Right atrium auricular region (tissue), 2 donors: ENCODE measurements around the gene CAPG. TPM values are rescaled to one million over a fixed set of nuclear protein-coding genes. Genes with fewer than 3 reads are reported as not detected.

Experiments
- DNase-seq: peaks from one replicate; pipeline ENCODE4 v3.0.0-alpha.2; 2019; ENCODE audit warnings: low spot score
- H3K27ac ChIP-seq, 2 donors: fragments of 200-600 bp; sonication (generic); 1 replicate in 1 of 2; 2 replicates in 1 of 2; pipeline ENCODE4 v1.5.1; 2016 to 2019
- H3K27me3 ChIP-seq, 2 donors: fragments of 200-600 bp; sonication (generic); one replicate each; pipeline versions ENCODE4 v1.5.1 to v1.6.0; 2017 to 2019
- H3K36me3 ChIP-seq: fragments of 200-600 bp; sonication (generic); one replicate; pipeline ENCODE4 v1.5.1; 2016
- H3K4me1 ChIP-seq, 2 donors: fragments of 200-600 bp; sonication (generic); one replicate each; pipeline versions ENCODE4 v1.5.1 to v1.6.0; 2017 to 2019
- H3K4me3 ChIP-seq, 2 donors: fragments of 200-600 bp; sonication (generic); 1 replicate in 1 of 2; 2 replicates in 1 of 2; pipeline ENCODE4 v1.5.1; 2017 to 2019; ENCODE audit warnings: mild to moderate bottlenecking in 1 of 2, moderate library complexity in 1 of 2
- H3K9me3 ChIP-seq, 2 donors: fragments of 200-600 bp; sonication (generic); one replicate each; pipeline ENCODE4 v1.5.1; 2019
- total RNA-seq, 2 donors: library from RNA; depleted of rRNA; stranded (reverse); fragments of >200 nt; gene quantifications; one replicate each; pipeline ENCODE4 v1.1.0, GENCODE V29; 2016
- TF ChIP-seq, protein P1 (sequence below), 2 donors: fragments of 200-600 bp; sonication (generic); IDR thresholded peaks; one replicate each; pipeline ENCODE4 v1.5.1; 2019; ENCODE audit warnings: antibody characterized with exemption in 2 of 2

Gene CAPG
- total RNA-seq, 2 donors from 2014 or later = 8.7 to 43.4 TPM

DNA sequence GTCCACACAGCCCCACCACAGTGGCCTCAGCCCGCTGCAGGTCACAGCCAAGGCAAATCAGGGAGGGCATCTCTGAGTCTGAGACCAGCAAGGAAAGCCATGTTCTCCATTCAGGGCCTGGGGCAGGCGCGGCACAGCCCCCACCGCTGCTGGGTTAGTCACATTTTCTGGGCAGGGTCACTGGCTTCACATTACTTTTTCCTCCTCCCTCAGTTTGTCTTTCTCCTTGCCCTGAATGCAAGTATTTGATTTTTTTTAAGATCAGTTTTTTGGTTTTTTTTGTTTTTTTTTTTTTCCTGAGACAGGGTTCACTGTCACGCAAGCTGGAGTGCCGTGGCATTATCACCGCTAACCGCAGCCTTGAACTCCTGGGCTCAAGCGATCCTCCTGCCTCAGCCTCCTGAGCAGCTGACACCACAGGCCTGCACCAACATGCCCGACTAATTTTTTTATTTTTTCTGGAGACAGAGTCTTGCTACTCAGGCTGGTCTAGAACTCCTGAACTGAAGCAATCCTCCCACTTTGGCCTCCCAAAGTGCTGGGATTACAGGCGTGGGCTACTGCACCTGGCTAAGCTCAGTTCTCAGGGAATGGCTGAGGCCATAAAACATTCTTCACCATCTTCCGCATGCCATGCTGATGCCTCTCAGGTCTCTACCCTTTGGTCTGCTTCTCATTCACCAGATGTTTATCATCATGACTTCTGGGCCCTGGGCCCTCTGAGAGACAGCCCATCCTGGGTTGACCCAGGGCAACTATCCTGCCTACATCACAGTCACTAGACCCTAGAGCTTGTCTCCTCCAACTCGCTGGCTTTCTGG lies 628 bp upstream of the CAPG start:
- H3K9me3 ChIP-seq = no peaks in the 10 kb centered on the region
- no peak for DNase-seq
- TF ChIP-seq, protein P1, sequence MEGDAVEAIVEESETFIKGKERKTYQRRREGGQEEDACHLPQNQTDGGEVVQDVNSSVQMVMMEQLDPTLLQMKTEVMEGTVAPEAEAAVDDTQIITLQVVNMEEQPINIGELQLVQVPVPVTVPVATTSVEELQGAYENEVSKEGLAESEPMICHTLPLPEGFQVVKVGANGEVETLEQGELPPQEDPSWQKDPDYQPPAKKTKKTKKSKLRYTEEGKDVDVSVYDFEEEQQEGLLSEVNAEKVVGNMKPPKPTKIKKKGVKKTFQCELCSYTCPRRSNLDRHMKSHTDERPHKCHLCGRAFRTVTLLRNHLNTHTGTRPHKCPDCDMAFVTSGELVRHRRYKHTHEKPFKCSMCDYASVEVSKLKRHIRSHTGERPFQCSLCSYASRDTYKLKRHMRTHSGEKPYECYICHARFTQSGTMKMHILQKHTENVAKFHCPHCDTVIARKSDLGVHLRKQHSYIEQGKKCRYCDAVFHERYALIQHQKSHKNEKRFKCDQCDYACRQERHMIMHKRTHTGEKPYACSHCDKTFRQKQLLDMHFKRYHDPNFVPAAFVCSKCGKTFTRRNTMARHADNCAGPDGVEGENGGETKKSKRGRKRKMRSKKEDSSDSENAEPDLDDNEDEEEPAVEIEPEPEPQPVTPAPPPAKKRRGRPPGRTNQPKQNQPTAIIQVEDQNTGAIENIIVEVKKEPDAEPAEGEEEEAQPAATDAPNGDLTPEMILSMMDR (IDR thresholded peaks at IDR 0.05) = no peak
- H3K27ac ChIP-seq = no peak overlapping the region
- no peak overlapping the region for H3K4me3 ChIP-seq
- H3K4me1 ChIP-seq = peaks cover 0 to 20% of the 10 kb centered on the region in 2 donors
- H3K27me3 ChIP-seq = no peaks in the 10 kb centered on the region
- no peaks in the 10 kb centered on the region for H3K36me3 ChIP-seq

GRCh38 chr2:85405201-85406059 lies 4.7 kb downstream of the CAPG start:
- peaks cover 0 to 13% of the 10 kb centered on the region in 2 donors for H3K9me3 ChIP-seq
- H3K27ac ChIP-seq = no peak overlapping the region
- H3K4me1 ChIP-seq = peaks cover 0 to 10% of the 10 kb centered on the region in 2 donors
- H3K36me3 ChIP-seq = no peaks in the 10 kb centered on the region
- DNase-seq = no peak
- no peaks in the 10 kb centered on the region for H3K27me3 ChIP-seq
- TF ChIP-seq, protein P1 (IDR thresholded peaks at IDR 0.05) = no peak
- H3K4me3 ChIP-seq = no peak overlapping the region

- Histone ChIP-seq H3K36me3 (no peaks in the 10 kb centered on the region), H3K4me1 (no peaks in the 10 kb centered on the region), H3K9me3 (peaks cover 0 to 13% of the 10 kb centered on the region in 2 donors), H3K27me3 (no peaks in the 10 kb centered on the region), H3K4me3 (no peak overlapping the region), H3K27ac (no peak overlapping the region)
- no peak for DNase-seq
- TF ChIP-seq, protein P1 (IDR thresholded peaks at IDR 0.05) = no peak
Observed at GRCh38 chr2:85401844-85402243, 8.3 kb downstream of the CAPG start.

DNA sequence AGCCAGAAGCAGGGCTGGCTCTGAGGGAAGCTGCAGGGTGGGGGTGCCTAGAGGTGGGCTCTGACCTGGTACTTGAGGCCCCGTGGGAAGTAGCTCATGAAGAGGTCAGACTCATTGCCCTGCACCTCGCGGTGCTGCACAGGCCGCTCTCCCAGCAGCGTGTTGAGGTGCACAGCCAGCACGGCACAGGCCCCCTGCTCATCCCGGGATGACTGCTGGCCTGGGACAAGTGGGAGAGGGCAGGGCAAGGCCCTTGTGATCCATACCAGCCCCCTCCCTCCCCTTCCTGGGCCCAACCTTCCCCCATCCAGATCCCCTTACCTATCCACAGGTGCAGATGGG lies 8.7 kb downstream of the CAPG start:
- Histone ChIP-seq H3K27ac (no peak overlapping the region), H3K36me3 (no peaks in the 10 kb centered on the region), H3K9me3 (peaks cover 0 to 13% of the 10 kb centered on the region in 2 donors), H3K4me1 (no peaks in the 10 kb centered on the region), H3K27me3 (no peaks in the 10 kb centered on the region), H3K4me3 (no peak overlapping the region)
- no peak for DNase-seq
- TF ChIP-seq, protein P1 (IDR thresholded peaks at IDR 0.05) = no peak

DNA sequence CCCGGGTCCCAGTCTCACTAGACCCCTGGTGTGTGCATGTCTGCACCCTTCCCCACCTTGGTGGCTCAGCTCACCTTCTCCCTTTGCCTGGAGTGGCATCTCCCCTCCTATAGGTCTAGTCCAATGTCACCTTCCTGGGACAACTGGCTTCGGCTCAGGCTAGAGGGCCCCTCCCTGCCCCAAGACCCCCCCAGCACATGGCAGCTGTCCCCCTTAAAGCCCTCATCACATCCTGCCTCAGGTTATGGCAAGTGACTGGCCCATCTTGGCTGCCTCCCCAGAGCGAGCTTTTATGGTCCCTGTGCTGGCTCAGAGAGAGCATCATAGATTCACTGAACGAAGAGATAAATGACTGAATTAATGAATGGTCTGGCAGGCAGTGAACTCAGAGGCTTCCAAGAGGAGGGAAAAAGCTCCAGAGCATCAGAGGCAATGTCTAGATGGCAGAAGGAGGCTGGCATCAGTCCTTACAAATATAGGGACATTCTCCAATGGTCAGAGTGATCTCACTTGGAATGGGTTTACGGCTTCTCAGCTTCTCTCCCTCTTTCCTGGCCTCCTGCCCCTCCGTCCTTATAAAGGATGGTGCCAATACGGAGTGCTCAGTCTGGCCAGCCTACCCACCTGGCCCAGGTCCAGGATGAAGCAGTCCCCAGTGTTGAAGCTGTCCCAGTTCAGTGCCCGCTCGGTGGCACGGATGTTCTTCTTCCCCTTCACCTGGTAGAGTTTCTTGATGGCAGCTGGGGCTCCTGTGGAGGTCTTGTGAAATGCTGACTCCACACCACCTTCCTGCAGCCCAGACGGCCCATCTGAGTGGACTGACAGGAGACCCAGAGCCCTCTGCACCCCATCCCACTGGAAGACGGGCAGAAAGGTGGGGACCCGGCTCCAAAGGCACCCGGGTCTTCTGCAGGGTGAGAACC lies 9.4 kb downstream of the CAPG start:
- Histone ChIP-seq H3K36me3 (no peaks in the 10 kb centered on the region), H3K9me3 (peaks cover 0 to 13% of the 10 kb centered on the region in 2 donors), H3K4me1 (no peaks in the 10 kb centered on the region), H3K27ac (no peak overlapping the region), H3K27me3 (no peaks in the 10 kb centered on the region), H3K4me3 (no peak overlapping the region)
- TF ChIP-seq, protein P1 (IDR thresholded peaks at IDR 0.05) = no peak
- DNase-seq = no peak
